Keratinocyte (primary cell): ENCODE results near the gene IGHMBP2. TPM values are rescaled to one million over a fixed set of nuclear protein-coding genes. Genes with fewer than 3 reads are reported as not detected.

Experiments used
- DNase-seq: peaks from one replicate; pipeline ENCODE4 v3.0.0-alpha.2; 2011; ENCODE audit warnings: low read depth, missing footprints, low spot score
- FAIRE-seq: peaks from 2 replicates; lab custom pipeline; 2011; peaks lifted over from hg19 to GRCh38; lab: Jason Lieb, UNC
- H2AFZ ChIP-seq: 2 replicates; pipeline ENCODE4 v1.6.0; 2012; ENCODE audit warnings: low read length, control low read depth, inconsistent platforms; ENCODE audit not compliant: control insufficient read depth
- H3K27ac ChIP-seq: 2 replicates; pipeline ENCODE4 v1.5.1; 2011; ENCODE audit warnings: low read length; ENCODE audit not compliant: control insufficient read depth, insufficient read depth
- H3K27me3 ChIP-seq: 3 replicates; pipeline ENCODE4 v1.6.0; 2011; ENCODE audit warnings: low read length; ENCODE audit not compliant: control insufficient read depth, insufficient read depth; ENCODE audit errors: extremely low read depth
- H3K36me3 ChIP-seq, 2 experiments: 2 replicates in 1 of 2; 3 replicates in 1 of 2; pipeline ENCODE4 v1.5.1; 2011; ENCODE audit warnings: low read length in 2 of 2, mild to moderate bottlenecking in 1 of 2; ENCODE audit not compliant: control insufficient read depth in 2 of 2, insufficient read depth in 2 of 2; ENCODE audit errors: extremely low read depth in 1 of 2
- H3K4me1 ChIP-seq: 3 replicates; pipeline ENCODE4 v1.5.1; 2011; ENCODE audit warnings: low read length; ENCODE audit not compliant: control insufficient read depth, insufficient read depth; ENCODE audit errors: extremely low read depth
- H3K4me2 ChIP-seq: 3 replicates; pipeline ENCODE4 v1.6.0; 2011; ENCODE audit warnings: low read depth, low read length; ENCODE audit not compliant: control insufficient read depth, insufficient read depth; ENCODE audit errors: extremely low read depth
- H3K4me3 ChIP-seq, 3 experiments: fragments of 200-600 bp in 1 of 3; sonication (generic) in 1 of 3; 2 replicates in 2 of 3; 3 replicates in 1 of 3; pipeline ENCODE4 v1.5.1; 2011 to 2016; ENCODE audit warnings: low read length in 3 of 3, mild to moderate bottlenecking in 3 of 3, control low read depth in 2 of 3, inconsistent platforms in 1 of 3, low read depth in 1 of 3, mixed read lengths in 1 of 3, mixed run types in 1 of 3, moderate library complexity in 1 of 3; ENCODE audit not compliant: control insufficient read depth in 2 of 3, insufficient read depth in 2 of 3; ENCODE audit errors: extremely low read depth in 1 of 3
- H3K79me2 ChIP-seq: 2 replicates; pipeline ENCODE4 v1.6.0; 2012; ENCODE audit warnings: low read length; ENCODE audit not compliant: control insufficient read depth, insufficient read depth
- H3K9ac ChIP-seq: 3 replicates; pipeline ENCODE4 v1.6.0; 2011; ENCODE audit warnings: low read length; ENCODE audit not compliant: control insufficient read depth, insufficient read depth; ENCODE audit errors: extremely low read depth
- H3K9me1 ChIP-seq: 3 replicates; pipeline ENCODE4 v1.6.0; 2011; ENCODE audit warnings: low read length; ENCODE audit not compliant: control insufficient read depth, insufficient read depth; ENCODE audit errors: extremely low read depth
- H3K9me3 ChIP-seq: 2 replicates; pipeline ENCODE4 v1.5.1; 2012; ENCODE audit warnings: low read depth, low read length; ENCODE audit not compliant: control insufficient read depth
- H4K20me1 ChIP-seq: 3 replicates; pipeline ENCODE4 v1.6.0; 2011; ENCODE audit warnings: low read length; ENCODE audit not compliant: control insufficient read depth, insufficient read depth; ENCODE audit errors: extremely low read depth
- CTCF ChIP-seq, 3 experiments: IDR thresholded peaks in 1 of 3; conservative IDR thresholded peaks in 1 of 3; optimal IDR thresholded peaks in 1 of 3; 2 replicates in 2 of 3; 3 replicates in 1 of 3; pipeline versions ENCODE3 to v1.5.1; 2011; ENCODE audit warnings: low read length in 3 of 3, mild to moderate bottlenecking in 3 of 3, moderate library complexity in 2 of 3, control low read depth in 1 of 3, inconsistent platforms in 1 of 3; ENCODE audit not compliant: insufficient read depth in 2 of 3; ENCODE audit errors: extremely low read depth in 1 of 3
- EZH2 ChIP-seq: IDR thresholded peaks from one replicate; pipeline ENCODE4 v1.6.1; 2012; ENCODE audit warnings: inconsistent platforms, mild to moderate bottlenecking, low read length, moderate library complexity
- dilution Hi-C: fragments of 300-500 bp; cut with MboI; formaldehyde crosslinking; loops from one replicate; pipeline ENCODE4 v1.7.0; 2020; ENCODE audit warnings: low sequenced_read_pairs; ENCODE audit not compliant: extremely low pct_ligation_motif_present
- polyA plus RNA-seq, 5 experiments: library from polyadenylated mRNA; depleted of rRNA in 3 of 5; stranded (reverse) in 3 of 5; stranded (forward) in 1 of 5; unstranded in 1 of 5; fragments of >200 nt; gene quantifications; 1 replicate in 1 of 5; 2 replicates in 3 of 5; 3 replicates in 1 of 5; pipeline versions ENCODE4 v1.2.1 to v1.2.3, GENCODE V29; 2011 to 2012; ENCODE audit warnings: missing spikeins in 2 of 5, low read depth in 1 of 5, low replicate concordance in 1 of 5

IGHMBP2 gene
- polyA plus RNA-seq, 1 donor (not counting 4 experiments of a cell fraction or from before 2014, with no cell fraction given), result 10.0 TPM

- no peaks in the 10 kb centered on the region for H3K79me2 ChIP-seq
- H3K27me3 ChIP-seq, result no peaks in the 10 kb centered on the region
- H3K9me1 ChIP-seq, result no peaks in the 10 kb centered on the region
- H3K9ac ChIP-seq, result no peak overlapping the region
- H3K4me3 ChIP-seq, result no peak overlapping the region
- H2AFZ ChIP-seq, result no peak overlapping the region
- DNase-seq, result no peak
- no peaks in the 10 kb centered on the region for H4K20me1 ChIP-seq
- no peak for FAIRE-seq
- H3K4me2 ChIP-seq, result no peak overlapping the region
- no peak overlapping the region for H3K27ac ChIP-seq
- H3K36me3 ChIP-seq, result peaks cover 23 to 31% of the 10 kb centered on the region in 2 experiments
- H3K4me1 ChIP-seq, result no peaks in the 10 kb centered on the region
- TF ChIP-seq CTCF (optimal IDR thresholded peaks at IDR 0.05 in 1 of 3, IDR thresholded peaks at IDR 0.05 in 1 of 3, conservative IDR thresholded peaks at IDR 0.05 in 1 of 3; ENCODE audit: extremely low read depth in 1 of 3, insufficient read depth in 2 of 3, low read length in 3 of 3), result no peak
- TF ChIP-seq EZH2, result no peak
- H3K9me3 ChIP-seq, result no peaks in the 10 kb centered on the region
- dilution Hi-C loops, result no loop called here
Measured at GRCh38 chr11:68934666-68935065, 31.0 kb downstream of the IGHMBP2 start.

GRCh38 chr11:68935066-68935465 lies 31.4 kb downstream of the IGHMBP2 start:
- H3K79me2 ChIP-seq, result no peaks in the 10 kb centered on the region
- H3K9me3 ChIP-seq, result no peaks in the 10 kb centered on the region
- H2AFZ ChIP-seq, result no peak overlapping the region
- no peaks in the 10 kb centered on the region for H3K4me1 ChIP-seq
- dilution Hi-C loops, result no loop called here
- DNase-seq, result no peak
- H4K20me1 ChIP-seq, result no peaks in the 10 kb centered on the region
- H3K4me2 ChIP-seq, result no peak overlapping the region
- no peaks in the 10 kb centered on the region for H3K27me3 ChIP-seq
- no peak overlapping the region for H3K4me3 ChIP-seq
- no peak overlapping the region for H3K9ac ChIP-seq
- H3K36me3 ChIP-seq, result peaks cover 21 to 30% of the 10 kb centered on the region in 2 experiments
- no peak for FAIRE-seq
- TF ChIP-seq CTCF (optimal IDR thresholded peaks at IDR 0.05 in 1 of 3, IDR thresholded peaks at IDR 0.05 in 1 of 3, conservative IDR thresholded peaks at IDR 0.05 in 1 of 3; ENCODE audit: extremely low read depth in 1 of 3, insufficient read depth in 2 of 3, low read length in 3 of 3), result no peak
- H3K9me1 ChIP-seq, result no peaks in the 10 kb centered on the region
- no peak overlapping the region for H3K27ac ChIP-seq
